Cardiac septum (tissue), 1 donor: ENCODE measurements around the gene APOL6. TPM values are rescaled to one million over a fixed set of nuclear protein-coding genes. Genes with fewer than 3 reads are reported as not detected.
"Not testable (repeated sequence)": the region's sequence is repeated elsewhere in the genome, so short reads cannot be mapped to it uniquely, and the experiment has no call there.

Experiments used
- DNase-seq: peaks from one replicate; pipeline ENCODE4 v3.0.0-alpha.2; 2020; ENCODE audit warnings: low spot score
- intact Hi-C: fragments of 100-400 bp; cut with DNase I; formaldehyde crosslinking; loops from one replicate; pipeline ENCODE4 v1.14.0; 2022
- total RNA-seq: library from RNA; stranded (reverse); fragmentation: NEBNext Ultra II Directional; extraction: Animal tissue kit (Norgen Biotek cat#: 25700); gene quantifications from one replicate; pipeline ENCODE4 v1.2.1, GENCODE V29; 2021
- donor health status: DM: no; HTN: no; CAD: no.

Gene APOL6
- total RNA-seq, 1 donor from 2014 or later = 5.7 TPM

DNA sequence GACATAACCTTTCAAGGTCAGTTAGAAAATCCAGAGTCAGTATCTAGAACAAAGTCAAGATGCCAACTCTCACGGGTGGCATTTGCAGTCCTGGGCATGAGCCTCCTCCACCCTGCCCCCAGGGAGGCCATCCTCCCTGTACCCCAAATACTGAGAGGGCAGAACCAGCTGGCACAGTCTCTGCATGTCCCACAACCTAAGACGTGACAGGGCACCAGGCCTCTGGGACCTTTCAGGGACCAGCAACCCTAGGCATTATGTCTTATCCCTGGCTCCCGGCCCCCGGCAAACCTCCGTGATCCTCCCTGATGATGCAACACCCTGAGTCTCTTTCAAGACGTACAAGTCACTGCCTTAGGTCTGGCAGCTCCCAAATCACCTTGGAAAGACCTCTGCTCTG is 33.1 kb upstream of the APOL6 start:
- no peak for DNase-seq
- intact Hi-C loops = no loop called here

DNA sequence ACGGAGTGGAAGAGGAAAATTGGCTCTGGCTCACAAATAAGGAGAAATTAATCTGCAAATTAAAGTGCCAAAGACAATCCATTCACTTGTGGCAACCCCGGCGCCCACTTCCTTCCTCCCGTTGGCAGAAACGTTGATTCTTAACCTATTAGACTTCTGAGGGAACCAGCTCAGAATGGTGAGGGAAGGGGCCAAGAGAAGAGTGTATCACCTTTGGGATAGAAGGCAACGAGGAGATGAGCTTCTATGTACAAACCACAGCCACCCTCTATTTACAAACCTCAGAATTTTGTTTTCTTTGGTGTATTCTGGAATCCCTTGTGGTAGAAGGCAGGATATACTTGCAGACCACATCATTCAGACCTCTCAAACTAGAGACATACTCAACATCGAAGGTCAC is 32.2 kb upstream of the APOL6 start:
- DNase-seq = no peak
- intact Hi-C loops = no loop called here

DNA sequence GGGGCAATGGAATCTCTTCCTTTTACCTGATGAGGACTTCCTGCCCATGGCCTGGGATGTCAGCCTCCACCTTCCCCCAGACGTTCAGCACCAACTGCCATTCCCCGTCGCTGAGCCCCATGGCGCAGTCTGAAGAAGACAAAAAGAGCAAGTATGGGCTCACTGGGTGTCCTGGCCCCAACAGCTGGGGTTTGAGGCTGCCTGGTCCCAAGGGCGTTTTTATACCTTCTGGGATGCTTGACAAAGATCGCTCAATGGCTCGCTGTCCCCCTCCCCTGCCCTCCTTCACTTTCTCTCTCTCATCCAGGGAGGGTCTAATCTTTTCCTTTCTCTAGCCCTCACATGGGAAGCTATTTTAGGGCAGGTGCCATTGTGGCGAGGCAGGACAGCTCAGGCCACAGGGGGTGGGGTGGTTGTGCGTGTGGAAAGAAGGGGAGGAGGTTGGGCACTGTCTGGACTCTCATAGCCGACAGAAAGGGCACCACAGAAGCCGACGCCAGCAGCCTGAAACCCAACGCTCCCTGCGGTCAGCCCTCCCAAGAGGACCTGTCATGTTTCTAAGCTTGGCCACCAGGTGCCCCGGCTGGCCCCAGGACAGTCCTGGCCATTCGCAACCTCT is 31.0 kb upstream of the APOL6 start, which contains the start of gene MB:
Gene MB, minus strand, starts transcription at position 193 of the 619 bp plus-strand sequence. Its CDS starts 72 bp downstream, at position 121.
- DNase-seq = peak; percentile 91
- intact Hi-C loops = no loop called here

DNA sequence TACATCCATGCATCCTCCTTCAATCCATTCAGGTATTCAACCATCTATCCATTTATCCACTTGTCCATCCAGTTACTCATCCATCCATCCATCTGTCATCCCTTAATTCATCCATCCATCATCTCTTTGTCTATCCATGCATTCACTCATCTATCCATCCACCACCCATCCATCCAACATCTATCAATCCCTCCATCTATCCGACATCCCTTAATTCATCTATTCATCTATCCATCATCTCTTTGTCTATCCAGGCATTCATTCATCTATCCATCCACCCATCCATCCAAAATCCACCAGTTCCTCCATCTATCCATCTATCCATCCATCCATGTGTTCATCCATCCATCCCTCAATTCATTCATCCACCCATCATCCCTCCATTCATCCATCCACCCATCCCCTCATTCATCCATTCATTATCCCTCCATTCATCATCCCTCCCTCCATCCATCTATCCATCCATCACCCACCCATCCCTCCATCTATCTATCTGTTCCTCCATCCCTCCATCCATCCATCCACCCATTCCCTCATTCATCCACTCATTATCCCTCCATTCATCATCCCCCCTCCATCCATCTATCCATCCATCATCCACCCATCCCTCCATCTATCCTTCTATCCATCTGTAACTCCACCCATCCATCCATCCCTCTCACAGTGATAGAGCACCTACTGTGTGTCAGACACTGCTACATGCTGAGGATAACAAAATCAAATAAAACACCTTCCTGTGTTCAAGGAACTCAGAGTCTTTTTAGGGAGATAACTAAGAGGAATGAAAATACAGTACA is 29.6 kb upstream of the APOL6 start:
- intact Hi-C loops = no loop called here
- DNase-seq = no peak

DNA sequence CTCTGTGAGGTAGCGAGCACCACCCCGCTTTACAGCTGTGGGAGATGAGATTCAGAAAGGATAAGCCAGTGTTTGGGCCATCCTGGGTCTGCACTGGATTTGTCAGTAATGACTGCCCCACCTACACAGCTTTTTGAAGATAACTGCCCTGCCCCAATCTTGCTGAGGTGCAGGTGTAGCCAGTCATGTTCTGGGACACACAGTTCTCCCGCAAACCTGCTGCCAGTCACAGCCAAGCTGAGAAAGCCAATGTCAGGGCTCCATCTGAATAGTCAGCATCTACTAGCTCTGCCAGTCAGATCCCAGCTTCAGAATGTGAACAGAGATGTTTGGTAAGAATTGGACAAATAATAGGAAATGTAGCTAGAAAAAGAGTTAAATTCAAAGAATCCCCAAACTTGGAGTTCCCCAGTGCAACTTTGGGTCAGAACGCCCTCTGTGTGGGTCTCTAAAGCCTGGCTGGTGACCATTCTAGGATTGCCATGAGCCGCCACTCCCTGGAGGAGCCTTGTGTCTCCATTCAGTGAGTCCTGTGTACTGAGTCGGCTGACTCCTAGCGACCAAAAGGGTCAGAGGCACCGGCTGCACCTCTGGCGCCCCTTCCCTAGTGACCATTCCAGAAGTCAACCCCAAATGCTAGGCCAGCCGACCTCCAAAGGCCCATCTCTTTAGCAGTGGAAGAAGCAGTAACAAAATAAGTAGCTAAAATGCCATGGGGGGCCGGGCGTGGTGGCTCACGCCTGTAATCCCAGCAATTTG is 28.7 kb upstream of the APOL6 start:
- DNase-seq = no peak
- intact Hi-C loops = no loop called here

DNA sequence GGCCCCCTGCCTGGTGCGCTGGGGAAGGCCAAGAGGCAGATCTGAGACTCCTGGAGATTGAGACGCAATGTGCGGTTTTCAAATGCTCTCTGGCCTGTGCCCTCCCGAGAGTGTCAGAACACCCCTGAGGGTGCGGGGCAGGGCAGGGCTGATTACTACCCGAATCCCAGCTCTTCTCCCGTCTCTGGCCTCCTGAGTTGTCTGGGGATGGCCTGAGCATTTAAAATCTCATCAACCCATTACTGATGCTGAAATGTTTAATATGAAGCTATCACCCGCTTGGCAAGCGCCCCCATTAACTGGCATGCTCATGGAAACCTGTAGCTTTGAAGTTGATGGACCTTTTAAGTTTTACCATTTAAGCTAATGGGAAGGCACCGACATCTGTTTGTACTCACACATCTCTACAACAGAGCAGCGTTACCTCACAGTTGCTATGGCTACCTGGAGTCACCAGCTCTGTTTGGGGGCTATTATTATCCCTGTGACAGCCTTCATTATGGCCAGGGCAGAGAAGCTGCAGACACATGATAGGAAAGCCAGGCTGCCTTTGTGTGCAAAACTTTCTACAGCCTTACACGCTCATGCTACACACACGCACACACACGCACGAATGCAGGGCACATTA is 27.5 kb upstream of the APOL6 start:
- intact Hi-C loops = no loop called here
- DNase-seq = no peak

DNA sequence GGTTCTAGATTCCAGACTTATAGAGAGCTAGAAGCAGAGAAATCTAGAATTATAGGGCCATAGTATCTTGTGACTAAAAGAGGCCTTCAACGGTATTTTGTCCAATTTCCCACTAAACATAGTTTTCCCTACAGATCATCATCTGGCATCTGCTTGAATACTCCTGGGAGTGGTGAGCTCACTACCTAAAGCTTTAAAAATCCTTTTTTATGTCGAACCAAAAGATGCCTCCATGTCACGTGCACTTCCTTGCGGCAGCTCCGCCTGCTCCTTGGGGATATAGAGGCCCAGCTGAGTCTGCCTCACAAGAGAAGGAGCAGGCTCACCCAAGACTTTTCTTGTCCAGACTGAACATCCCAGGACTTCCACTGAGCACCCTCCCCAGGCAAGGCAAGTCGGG is 26.8 kb upstream of the APOL6 start:
- DNase-seq = no peak
- intact Hi-C loops = no loop called here

DNA sequence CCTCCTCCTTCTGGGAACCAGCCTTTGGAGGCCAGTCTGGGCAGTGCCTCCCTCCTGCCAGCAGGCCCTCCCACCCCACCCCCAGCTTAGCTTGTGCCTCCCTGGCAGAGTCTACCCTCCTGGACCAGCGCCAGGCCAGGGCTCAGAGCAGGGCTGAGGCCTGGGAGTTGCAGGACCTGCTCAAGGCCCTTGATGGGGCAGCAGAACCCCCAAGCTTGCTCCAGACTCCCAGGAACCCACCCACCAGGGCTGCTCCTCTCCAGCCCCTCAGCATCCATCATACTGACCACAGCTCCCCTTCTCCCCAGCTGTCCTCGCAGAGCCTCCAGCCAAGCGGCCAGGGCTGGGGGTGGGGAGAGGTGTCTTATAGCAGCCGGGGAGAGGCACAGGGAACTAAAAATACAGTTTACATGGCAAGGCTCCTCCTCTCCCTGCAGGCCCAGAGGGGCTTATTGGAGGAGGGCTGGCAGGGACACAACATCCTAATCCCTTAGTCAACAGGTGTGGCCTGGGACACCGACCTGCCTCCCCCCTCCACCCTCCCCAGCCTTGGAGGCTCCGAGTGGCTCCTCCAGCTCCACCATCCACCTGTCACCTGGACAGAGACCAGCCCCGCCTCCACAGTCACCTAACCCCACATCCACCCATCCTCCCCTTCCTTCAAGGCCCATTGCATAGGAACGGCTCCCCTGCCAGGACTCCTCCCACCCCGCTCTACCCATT is 25.9 kb upstream of the APOL6 start:
- intact Hi-C loops = loop anchor here (1.0 kb wide), 1 partner anchor 35 kb away; no protein-coding TSS in a partner anchor
- DNase-seq = no peak

DNA sequence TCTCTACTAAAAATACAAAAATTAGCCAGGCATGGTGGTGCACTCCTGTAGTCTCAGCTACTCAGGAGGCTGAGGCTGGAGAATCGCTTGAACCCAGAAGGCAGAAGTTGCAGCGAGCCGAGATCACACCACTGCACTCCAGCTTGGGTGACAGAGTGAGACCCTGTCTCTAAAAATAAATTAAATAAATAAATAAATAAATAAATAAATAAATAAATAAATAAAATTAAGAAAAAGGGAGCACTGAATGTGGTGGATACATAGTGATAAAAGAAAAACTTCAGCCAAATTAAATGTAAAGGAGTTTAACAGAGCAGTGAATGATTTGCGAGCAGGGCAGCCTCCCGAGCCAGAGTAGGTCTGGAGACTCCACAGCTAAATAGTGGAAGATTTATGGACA is 24.4 kb upstream of the APOL6 start:
- DNase-seq, intact Hi-C loops: not testable (repeated sequence)

DNA sequence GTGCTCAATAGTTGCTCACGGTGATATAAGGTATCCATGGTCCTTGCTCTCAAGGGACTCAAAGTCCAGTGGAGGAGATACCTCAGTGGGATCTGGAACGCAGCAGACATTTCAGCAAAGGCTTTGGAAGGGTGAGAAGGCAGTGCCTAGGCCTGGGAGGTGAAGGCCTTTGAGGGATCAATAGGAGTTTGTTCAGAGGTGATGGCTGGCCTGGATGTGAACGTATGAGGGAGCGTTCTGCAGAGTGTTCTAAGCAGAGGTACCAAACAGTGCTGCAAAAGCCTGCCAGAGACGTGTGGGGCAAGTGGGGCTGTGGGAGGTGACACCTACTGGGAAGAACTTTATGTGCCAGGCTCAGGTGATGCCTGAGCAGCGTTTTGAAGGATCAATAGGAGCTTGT is 23.7 kb upstream of the APOL6 start:
- DNase-seq = no peak
- intact Hi-C loops = no loop called here

DNA sequence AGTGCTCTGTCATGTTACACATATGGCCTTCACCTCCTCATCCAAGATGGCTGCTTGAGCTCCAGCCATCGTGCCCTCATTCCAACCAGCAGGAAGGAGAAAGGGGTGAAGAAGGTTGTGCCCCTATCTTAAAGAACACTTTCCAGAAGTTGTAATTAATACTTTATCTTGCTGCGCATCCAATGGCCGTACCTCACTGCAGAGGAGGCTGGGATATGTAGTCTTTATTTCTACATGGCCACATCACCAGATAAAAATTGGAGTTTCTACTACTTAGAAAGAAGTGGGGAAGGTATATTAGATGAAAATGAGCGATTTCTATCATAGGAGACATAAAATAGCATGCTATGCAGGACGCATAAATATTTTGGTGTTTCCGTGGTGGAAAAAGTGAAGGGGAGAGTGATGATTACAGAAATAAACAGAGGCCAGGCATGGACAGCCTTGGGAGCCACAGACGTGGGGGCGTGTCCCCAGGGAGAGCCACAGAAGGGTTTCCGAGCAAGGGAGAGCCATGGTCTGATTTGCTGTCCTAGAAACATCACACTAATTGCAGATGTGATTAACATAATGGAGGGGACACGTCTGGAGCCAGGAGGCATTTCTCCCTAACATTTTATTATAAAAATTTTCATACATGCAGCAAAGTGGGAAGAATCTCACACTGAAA is 22.3 kb upstream of the APOL6 start:
- DNase-seq = no peak

DNA sequence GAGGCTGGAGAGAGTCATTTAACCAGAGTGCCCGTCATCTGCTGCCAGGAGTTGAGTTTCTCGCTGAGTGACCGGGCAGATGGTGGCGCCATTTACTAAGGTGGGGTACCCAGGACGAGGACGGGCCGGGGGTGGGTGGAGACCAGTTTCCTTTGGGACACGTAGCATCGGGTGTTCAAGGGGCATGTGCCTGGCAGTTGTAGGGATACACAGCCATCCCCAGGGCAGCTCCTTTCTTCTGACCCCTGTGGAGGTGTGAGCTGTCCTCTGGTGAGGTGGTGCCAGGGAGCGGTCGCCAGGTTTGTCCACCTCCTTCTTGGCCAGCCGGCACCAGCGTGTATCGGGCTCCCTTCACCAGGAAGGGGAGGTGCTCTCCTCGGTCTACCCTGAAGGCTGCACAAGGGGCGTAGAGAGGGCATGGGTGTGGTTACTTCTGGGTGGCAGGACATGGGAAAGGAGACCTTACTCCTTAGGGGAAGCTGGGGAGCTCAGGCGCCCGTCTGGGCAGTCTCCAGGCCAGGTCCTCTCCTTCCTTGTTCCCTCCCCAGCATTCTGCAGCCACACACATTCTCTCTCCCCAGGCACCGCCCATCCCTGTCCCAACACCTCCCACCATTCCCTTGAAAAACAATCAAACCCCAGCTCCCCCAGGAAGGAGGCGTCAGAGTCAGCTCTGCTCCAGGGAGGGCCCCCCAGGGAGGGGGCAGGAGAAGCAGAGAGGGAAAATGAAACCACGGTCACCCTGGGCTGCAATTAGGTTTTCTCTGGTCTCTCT is 20.8 kb upstream of the APOL6 start:
- DNase-seq = peak; percentile 90
- intact Hi-C loops = loop anchor here (2.0 to 5.0 kb wide), 5 partner anchors 110 to 497 kb away; no protein-coding TSS in a partner anchor

More for the DNA sequence above, 22.3 kb upstream of the APOL6 start:
- intact Hi-C loops = loop anchor here (2.0 to 5.0 kb wide), 5 partner anchors 111 to 499 kb away; no protein-coding TSS in a partner anchor

DNA sequence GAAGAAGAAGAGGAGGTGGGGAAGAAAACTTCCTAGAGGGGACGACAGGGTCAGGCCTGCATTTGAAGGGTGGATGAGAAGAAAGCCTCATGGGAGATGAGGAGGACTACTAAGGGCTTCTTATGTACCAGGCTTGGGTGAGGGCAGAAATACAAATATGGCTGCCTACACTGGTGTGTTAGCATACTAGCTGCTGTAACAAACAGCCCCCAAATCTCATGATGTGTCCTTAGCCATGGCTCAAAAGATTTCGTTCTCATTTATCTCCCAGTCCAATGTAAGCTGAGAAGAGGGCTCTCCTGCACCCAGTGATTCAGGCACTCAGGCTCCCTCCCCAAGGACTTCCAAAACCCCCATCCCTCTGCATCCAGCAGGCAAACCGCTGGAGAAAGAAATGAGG is 19.5 kb upstream of the APOL6 start:
- DNase-seq = no peak
- intact Hi-C loops = loop anchor here (5.0 kb wide), 2 partner anchors 109 to 439 kb away; no protein-coding TSS in a partner anchor

DNA sequence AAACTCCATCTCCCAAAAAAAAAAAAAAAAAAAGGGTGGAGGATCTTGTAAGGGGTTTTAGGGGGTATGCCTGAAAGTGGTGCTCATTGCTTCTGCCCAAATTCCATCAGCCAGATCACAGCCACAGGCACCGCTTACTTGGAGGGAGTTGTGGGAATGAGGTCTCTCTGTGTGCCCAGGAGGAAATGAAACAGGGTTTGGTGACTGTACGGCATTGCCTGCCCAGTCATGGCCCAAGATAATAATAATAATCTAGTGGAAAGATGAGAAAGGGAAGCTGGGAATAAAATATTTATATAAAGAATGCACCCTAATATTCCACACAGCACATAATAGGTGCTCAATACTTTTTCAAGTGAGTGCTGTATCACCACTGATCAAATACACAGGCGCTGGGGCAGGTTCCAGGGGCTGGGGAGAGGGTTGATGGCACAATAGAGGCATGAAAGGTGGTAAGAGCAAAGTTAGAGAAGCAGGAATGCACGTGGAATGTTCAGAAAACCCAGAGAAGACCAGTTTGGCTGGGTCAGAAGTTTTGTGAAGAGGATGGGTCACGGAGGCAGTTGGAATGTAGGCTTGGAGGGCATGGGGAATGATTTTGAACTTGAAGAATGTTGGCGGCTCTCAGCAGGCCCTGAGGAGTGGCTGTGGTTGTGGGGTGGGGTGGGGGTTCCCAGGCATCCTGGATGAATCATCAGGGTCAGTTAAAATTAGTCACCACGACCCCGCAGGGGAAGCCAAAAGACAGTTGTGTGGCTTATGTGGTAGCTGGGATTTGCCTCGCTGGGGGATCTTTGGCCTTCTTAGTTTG is 18.6 kb upstream of the APOL6 start:
- DNase-seq = no peak
- intact Hi-C loops = loop anchor here (5.0 kb wide), 2 partner anchors 108 to 438 kb away; no protein-coding TSS in a partner anchor

DNA sequence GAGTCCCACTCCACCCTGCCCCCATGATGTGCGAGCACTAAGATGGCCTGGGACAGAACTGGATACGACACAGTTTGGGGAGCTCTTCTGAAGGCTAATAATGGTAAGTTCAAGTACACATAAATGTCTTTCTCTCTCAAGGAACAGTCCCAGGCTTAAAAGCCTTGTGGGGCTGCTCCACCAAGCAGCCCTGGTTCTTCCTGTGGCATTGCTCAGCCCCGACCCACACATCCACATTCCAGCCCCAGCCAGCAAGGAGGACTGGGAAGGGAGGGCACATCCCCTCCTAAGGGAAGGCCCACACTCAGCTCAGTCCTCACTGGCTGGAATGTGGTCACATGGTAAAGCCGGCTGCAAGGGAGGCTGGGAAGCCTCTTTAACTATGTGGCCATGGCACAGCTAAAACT is 17.9 kb upstream of the APOL6 start:
- intact Hi-C loops = no loop called here
- DNase-seq = no peak

DNA sequence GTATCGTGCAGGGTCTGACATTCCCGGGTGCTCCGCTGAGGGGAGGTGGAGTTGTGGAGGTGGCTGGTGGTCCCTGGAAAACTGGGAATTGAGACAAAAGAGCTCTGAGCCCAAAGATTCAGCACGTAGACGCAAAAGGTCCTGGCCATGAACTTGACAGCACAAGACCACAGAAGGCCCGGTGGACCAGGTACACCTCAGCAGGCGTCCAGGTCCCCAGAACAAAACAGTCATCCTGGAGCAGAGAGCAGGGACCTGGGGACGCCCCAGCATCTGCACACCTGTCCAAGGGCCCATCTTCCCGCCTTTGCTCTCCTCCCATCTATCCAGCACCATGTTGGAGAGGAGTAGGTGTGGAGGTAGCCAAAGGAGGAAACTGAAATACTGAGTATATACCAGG is 17.4 kb upstream of the APOL6 start:
- peak; percentile 33 for DNase-seq
- intact Hi-C loops = no loop called here

DNA sequence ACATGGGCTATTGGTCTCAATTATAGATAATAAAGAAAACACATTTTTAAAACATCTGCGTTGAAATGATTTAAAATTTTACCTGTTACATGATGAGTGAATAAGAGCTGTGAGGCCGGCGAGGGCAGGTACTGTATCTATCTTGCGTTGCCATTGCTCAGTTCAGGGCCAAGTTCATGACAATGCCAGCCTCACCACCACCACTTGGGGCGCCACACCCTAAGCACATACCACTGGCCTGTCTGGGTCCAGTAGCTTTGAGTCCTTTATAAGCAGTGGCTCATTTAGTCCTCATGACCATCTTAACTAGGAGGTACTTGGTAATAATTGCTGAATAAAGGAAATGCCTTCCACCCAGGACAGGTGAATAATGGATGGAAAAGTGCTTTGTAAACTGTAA is 16.6 kb upstream of the APOL6 start:
- peak; percentile 67 for DNase-seq
- intact Hi-C loops = no loop called here
